ENCODE measurements around the gene CHPF.
A peak's percentile ranks its signal among the peaks of the same experiment; 100 is the strongest.

The CHPF gene

DNA sequence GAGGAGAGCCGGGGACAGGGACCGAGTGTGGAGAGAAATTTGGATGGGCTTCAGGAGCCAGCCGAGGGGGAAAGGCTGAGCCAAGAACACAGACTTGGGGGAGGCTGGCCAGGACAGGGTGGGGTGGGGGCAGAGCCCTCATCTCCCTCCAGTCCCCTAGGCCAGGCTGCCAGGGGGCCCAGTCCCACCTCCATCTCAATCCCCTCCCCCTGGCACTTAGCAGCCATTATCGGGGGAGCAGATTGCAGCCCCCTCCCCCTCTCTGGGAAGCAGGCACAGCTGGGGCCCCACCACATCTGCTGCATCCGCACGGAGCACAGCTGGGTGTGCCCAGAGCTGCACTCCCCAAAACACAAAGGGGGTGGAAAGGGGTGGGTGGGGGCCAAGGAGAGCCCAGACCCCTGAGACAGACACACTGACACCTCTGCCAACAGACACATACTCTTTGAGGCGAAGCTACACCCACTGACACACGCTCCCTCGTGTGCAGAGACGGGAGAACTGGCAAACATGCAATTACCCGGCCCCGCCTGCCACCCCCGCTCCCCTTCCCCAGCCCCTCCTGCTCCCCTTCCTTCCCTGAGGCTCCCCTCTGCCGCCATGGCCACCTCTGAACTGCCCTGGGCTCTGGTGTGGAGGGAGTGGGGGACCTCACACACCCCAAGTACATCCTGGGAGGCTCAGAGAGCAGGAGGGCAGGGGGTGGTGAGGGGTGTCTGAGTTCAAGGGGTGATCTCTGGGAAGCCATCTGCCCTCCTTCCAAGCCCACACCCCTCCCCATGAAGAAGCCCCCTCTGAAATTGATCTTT is 34.4 kb downstream of the CHPF start:
- TF ChIP-seq, protein P1, sequence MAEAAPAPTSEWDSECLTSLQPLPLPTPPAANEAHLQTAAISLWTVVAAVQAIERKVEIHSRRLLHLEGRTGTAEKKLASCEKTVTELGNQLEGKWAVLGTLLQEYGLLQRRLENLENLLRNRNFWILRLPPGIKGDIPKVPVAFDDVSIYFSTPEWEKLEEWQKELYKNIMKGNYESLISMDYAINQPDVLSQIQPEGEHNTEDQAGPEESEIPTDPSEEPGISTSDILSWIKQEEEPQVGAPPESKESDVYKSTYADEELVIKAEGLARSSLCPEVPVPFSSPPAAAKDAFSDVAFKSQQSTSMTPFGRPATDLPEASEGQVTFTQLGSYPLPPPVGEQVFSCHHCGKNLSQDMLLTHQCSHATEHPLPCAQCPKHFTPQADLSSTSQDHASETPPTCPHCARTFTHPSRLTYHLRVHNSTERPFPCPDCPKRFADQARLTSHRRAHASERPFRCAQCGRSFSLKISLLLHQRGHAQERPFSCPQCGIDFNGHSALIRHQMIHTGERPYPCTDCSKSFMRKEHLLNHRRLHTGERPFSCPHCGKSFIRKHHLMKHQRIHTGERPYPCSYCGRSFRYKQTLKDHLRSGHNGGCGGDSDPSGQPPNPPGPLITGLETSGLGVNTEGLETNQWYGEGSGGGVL (tag by site-specific recombination; IDR thresholded peaks at IDR 0.05), result peak; percentile 58
- TF ChIP-seq EGR2 (tag by site-specific recombination; IDR thresholded peaks at IDR 0.05; ENCODE audit: low read depth), result 0 out of 2 replicates have a peak, but pooled peaks have one; percentile 26
- no peak for TF ChIP-seq ZNF791 (tag by site-specific recombination; IDR thresholded peaks at IDR 0.05)
- no peak for TF ChIP-seq ZNF274 (IDR thresholded peaks at IDR 0.05; ENCODE audit: low read length)
- TF ChIP-seq ZNF274 (tag by site-specific recombination; IDR thresholded peaks at IDR 0.05; ENCODE audit: borderline replicate concordance), result no peak
- TF ChIP-seq, protein P2, sequence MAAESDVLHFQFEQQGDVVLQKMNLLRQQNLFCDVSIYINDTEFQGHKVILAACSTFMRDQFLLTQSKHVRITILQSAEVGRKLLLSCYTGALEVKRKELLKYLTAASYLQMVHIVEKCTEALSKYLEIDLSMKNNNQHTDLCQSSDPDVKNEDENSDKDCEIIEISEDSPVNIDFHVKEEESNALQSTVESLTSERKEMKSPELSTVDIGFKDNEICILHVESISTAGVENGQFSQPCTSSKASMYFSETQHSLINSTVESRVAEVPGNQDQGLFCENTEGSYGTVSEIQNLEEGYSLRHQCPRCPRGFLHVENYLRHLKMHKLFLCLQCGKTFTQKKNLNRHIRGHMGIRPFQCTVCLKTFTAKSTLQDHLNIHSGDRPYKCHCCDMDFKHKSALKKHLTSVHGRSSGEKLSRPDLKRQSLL (tag by site-specific recombination; IDR thresholded peaks at IDR 0.05), result no peak
- TF ChIP-seq BCL11B (tag by site-specific recombination; IDR thresholded peaks at IDR 0.05; ENCODE audit: low read depth), result no peak
- TF ChIP-seq ZNF629 (tag by site-specific recombination; IDR thresholded peaks at IDR 0.05), result no peak
- no peak for TF ChIP-seq ZNF837 (tag by site-specific recombination; IDR thresholded peaks at IDR 0.05)
- no peak for TF ChIP-seq ZNF211 (tag by site-specific recombination; IDR thresholded peaks at IDR 0.05; ENCODE audit: low read depth)
- TF ChIP-seq, protein P3, sequence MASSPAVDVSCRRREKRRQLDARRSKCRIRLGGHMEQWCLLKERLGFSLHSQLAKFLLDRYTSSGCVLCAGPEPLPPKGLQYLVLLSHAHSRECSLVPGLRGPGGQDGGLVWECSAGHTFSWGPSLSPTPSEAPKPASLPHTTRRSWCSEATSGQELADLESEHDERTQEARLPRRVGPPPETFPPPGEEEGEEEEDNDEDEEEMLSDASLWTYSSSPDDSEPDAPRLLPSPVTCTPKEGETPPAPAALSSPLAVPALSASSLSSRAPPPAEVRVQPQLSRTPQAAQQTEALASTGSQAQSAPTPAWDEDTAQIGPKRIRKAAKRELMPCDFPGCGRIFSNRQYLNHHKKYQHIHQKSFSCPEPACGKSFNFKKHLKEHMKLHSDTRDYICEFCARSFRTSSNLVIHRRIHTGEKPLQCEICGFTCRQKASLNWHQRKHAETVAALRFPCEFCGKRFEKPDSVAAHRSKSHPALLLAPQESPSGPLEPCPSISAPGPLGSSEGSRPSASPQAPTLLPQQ (tag by site-specific recombination; IDR thresholded peaks at IDR 0.05), result no peak
- no peak for TF ChIP-seq ZNF239 (tag by site-specific recombination; IDR thresholded peaks at IDR 0.05)
- TF ChIP-seq ZNF335 (tag by site-specific recombination; conservative IDR thresholded peaks at IDR 0.05), result 0 out of 2 replicates have a peak, but pooled peaks have one; percentile 18
- peak; percentile 49 for TF ChIP-seq SP7 (tag by site-specific recombination; IDR thresholded peaks at IDR 0.05)
- TF ChIP-seq ZNF19 (tag by site-specific recombination; IDR thresholded peaks at IDR 0.05; ENCODE audit: low read depth), result no peak
- no peak for TF ChIP-seq ZNF658 (tag by site-specific recombination; IDR thresholded peaks at IDR 0.05)
- no peak for TF ChIP-seq ZXDB (tag by site-specific recombination; IDR thresholded peaks at IDR 0.05)
- no peak for TF ChIP-seq ZNF202 (tag by site-specific recombination; IDR thresholded peaks at IDR 0.05; ENCODE audit: borderline replicate concordance)
- no peak for TF ChIP-seq ZNF707 (tag by site-specific recombination; IDR thresholded peaks at IDR 0.05)
- peak; percentile 63; the same call in 1 of the 2 replicates for TF ChIP-seq ZFHX2 (tag by site-specific recombination; conservative IDR thresholded peaks at IDR 0.05)
- TF ChIP-seq ZNF114 (tag by site-specific recombination; IDR thresholded peaks at IDR 0.05), result no peak
- no peak for TF ChIP-seq ZNF24 (tag by site-specific recombination; IDR thresholded peaks at IDR 0.05)
- no peak for TF ChIP-seq ZBTB48 (tag by site-specific recombination; IDR thresholded peaks at IDR 0.05)
- TF ChIP-seq ZFP3 (tag by site-specific recombination; IDR thresholded peaks at IDR 0.05; ENCODE audit: low read depth), result no peak
- TF ChIP-seq KLF8 (tag by site-specific recombination; IDR thresholded peaks at IDR 0.05), result no peak
- Histone ChIP-seq H3K36me3 (ENCODE audit: control insufficient read depth in 2 of 2, insufficient read depth in 1 of 2, low read length in 2 of 2) (peaks cover 0 to 34% of the 10 kb centered on the region in 2 experiments; a peak in 2 of 3 replicates), H3K27ac (ENCODE audit: extremely low read depth, low read depth, low read length) (no peak overlapping the region), H3K4me3 (ENCODE audit: low read depth, low read length) (no peak overlapping the region), H3K4me1 (ENCODE audit: control insufficient read depth, insufficient read depth, low read length) (peaks cover 2% of the 10 kb centered on the region), H3K9me3 (ENCODE audit: control insufficient read depth, insufficient read depth, low read depth, low read length) (no peaks in the 10 kb centered on the region)
- ChIA-PET CTCF (interaction anchor here (0.6 to 9.5 kb wide), 22 partner anchors 9 to 881 kb away, joined by 3 to 150 read pairs (median 4); partner anchors contain the start of gene GMPPA), POLR2A (interaction anchor here (0.6 to 2.0 kb wide), 5 partner anchors 9 to 14 kb away, joined by 3 to 21 read pairs (median 8); partner anchors contain the start of gene GMPPA)

Data from HEK293 (cell line).